SK-N-SH (cell line): Measurements from ENCODE around the gene NCOA4.

Experiments
- CTCF ChIP-seq: fragments of 200-600 bp; sonication (generic); IDR thresholded peaks from 2 replicates; pipeline ENCODE4 v1.6.1; 2017; ENCODE audit warnings: antibody characterized with exemption, mild to moderate bottlenecking, moderate library complexity
- POLR2AphosphoS5 ChIP-seq: IDR thresholded peaks from 2 replicates; pipeline ENCODE4 v1.6.1; 2012; ENCODE audit warnings: low read depth, low read length
- YY1 ChIP-seq: IDR thresholded peaks from 2 replicates; pipeline ENCODE4 v1.4.0; 2012; ENCODE audit warnings: low read depth, mild to moderate bottlenecking
- ZBTB33 ChIP-seq: IDR thresholded peaks from 2 replicates; pipeline ENCODE4 v1.4.0; 2012; ENCODE audit warnings: low read depth, borderline replicate concordance

GRCh38 chr10:46033602-46034011 is 3.2 kb upstream of the NCOA4 start:
- TF ChIP-seq ZBTB33, result no peak
- TF ChIP-seq POLR2AphosphoS5, result no peak
- TF ChIP-seq YY1, result no peak
- no peak for TF ChIP-seq CTCF
